H7 (cell line): ENCODE data around the gene TAL2. TPM values are rescaled to one million over a fixed set of nuclear protein-coding genes. Genes with fewer than 3 reads are reported as not detected.

Experiments used
- DNase-seq: peaks from one replicate; pipeline ENCODE4 v3.0.0; 2012
- H3K27me3 ChIP-seq: 2 replicates; pipeline ENCODE4 v1.6.0; 2011; ENCODE audit warnings: mild to moderate bottlenecking, low read length; ENCODE audit not compliant: control insufficient read depth, insufficient read depth
- H3K36me3 ChIP-seq: replicated peaks from 2 replicates; pipeline ENCODE4 v1.5.1; 2011; ENCODE audit warnings: low read length; ENCODE audit not compliant: control insufficient read depth, insufficient read depth
- H3K4me3 ChIP-seq: 2 replicates; pipeline ENCODE4 v1.5.1; 2011; ENCODE audit warnings: low read depth, mild to moderate bottlenecking, control low read depth, low read length, moderate library complexity; ENCODE audit not compliant: insufficient read depth
- total RNA-seq: library from RNA; depleted of rRNA; stranded (reverse); fragments of >200 nt; shearing (Covaris generic); gene quantifications from 2 replicates; pipeline ENCODE4 v1.2.3, GENCODE V29; 2014; rRNA removed

TAL2 gene
- total RNA-seq, 1 experiment from 2014 or later: not detected

DNA sequence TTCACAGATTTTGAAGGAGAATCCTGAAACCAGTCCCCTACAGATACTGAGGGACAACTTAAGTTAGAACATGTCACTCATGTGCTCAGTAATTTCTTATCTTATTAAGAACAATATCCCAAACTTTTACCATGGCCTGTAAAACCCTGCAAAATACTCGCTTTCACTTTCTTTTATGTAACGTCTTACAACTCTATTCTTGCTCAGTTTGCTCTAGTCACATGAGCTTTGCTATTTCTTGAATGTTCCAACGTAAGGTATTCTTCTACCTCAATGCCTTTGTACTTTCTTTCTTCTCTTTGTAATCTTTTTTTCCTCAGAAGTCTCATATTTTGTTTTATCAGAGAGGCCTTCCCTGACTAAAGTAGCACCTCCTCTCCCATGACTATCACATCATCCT is 46.1 kb downstream of the TAL2 start:
- H3K36me3 ChIP-seq: no peaks in the 10 kb centered on the region
- DNase-seq: no peak
- H3K4me3 ChIP-seq: no peak overlapping the region
- no peaks in the 10 kb centered on the region for H3K27me3 ChIP-seq

GRCh38 chr9:105710638-105711037 is 48.4 kb downstream of the TAL2 start:
- DNase-seq: no peak
- Histone ChIP-seq H3K4me3 (no peak overlapping the region), H3K36me3 (no peaks in the 10 kb centered on the region), H3K27me3 (no peaks in the 10 kb centered on the region)

GRCh38 chr9:105711867-105712266 is 49.6 kb downstream of the TAL2 start:
- no peak for DNase-seq
- Histone ChIP-seq H3K36me3 (no peaks in the 10 kb centered on the region), H3K4me3 (no peak overlapping the region), H3K27me3 (no peaks in the 10 kb centered on the region)

DNA sequence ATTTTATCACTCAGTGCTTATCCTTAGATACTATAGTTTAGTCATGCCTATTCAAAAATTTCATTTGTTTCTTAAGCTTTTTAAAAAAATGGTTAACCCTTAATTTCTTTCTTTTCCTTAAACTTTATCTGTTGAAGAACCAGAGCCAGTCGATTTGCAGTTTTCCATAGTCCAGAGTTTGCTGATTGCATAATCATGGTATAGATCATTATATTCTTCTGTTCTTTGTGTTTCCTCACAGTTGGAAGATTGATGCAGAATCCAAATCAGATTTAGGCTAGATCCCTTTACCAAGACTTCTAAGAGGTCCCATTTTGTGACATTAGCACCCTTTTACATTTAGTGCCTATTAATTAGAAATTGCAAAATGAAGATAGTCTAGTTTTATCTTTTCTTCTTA is 50.0 kb downstream of the TAL2 start:
- no peak overlapping the region for H3K4me3 ChIP-seq
- DNase-seq: no peak
- H3K27me3 ChIP-seq: no peaks in the 10 kb centered on the region
- no peaks in the 10 kb centered on the region for H3K36me3 ChIP-seq

Other genes with a start within 250 kb of the TAL2 start
- 2.3 and 2.5 TPM in 2 replicates for gene FSD1L, start 214.4 kb upstream of the TAL2 start, total RNA-seq
- 8.9 and 18.6 TPM in 2 replicates for gene FKTN, start 104.3 kb upstream of the TAL2 start, total RNA-seq
- gene TMEM38B, start 32.1 kb downstream of the TAL2 start, total RNA-seq: 7.9 and 9.4 TPM in 2 replicates